Measurements from ENCODE around the gene WNK2. TPM values are rescaled to one million over a fixed set of nuclear protein-coding genes. Genes with fewer than 3 reads are reported as not detected.

Gene WNK2
- polyA plus RNA-seq, 3 donors: 0.40 TPM; not detected in 2

DNA sequence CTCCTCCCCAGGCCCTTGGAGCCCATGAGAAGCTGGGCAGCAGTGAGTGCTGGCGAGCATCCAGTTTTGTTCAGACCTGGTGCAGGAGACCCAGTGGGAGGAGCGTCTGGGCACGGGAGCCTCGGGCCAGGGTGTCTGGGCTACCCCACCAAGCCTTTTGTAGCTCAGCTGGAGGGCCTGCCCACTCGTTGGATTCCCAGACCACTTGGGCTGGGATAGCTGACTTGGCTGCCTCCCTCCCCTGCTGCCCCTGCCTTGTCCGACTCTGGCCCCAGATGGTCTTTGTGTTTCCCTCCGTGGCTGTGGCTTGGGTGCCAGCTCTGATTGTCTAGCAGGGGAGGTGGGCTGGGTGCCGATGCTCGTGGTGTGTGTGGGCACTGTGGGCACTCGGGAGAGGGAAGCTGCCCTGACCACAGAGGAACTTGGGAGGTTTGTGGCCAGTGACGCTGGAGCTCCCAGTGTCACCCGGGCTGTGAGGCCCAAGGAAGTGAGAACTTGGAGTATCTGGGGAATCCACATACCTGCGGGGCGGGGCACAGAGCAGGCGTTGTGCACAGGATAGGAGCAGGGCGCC is 47.3 kb downstream of the WNK2 start:
- intact Hi-C loops (cut with micrococcal nuclease): no loop called here
- Histone ChIP-seq H3K79me2 (ENCODE audit: insufficient read depth, low read length) (no peaks in the 10 kb centered on the region), H2AFZ (ENCODE audit: insufficient read depth, low read depth, low read length, poor library complexity, severe bottlenecking) (no peak overlapping the region), H4K20me1 (ENCODE audit: insufficient read depth, low read length) (no peaks in the 10 kb centered on the region), H3K4me1 (ENCODE audit: control insufficient read depth in 1 of 2, insufficient read depth in 2 of 2, low read length in 2 of 2) (peaks cover 11% of the 10 kb centered on the region in 2 donors), H3K4me2 (replicated peaks; ENCODE audit: extremely low read depth, low read length, poor library complexity, severe bottlenecking) (peak overlapping the region; percentile 23), H3K27ac (ENCODE audit: low read depth in 1 of 2, low read length in 2 of 2) (no peak overlapping the region), H3K27me3 (ENCODE audit: control insufficient read depth in 2 of 2, insufficient read depth in 2 of 2, low read length in 2 of 2) (peaks cover 2 to 77% of the 10 kb centered on the region in 2 donors), H3K9ac (ENCODE audit: insufficient read depth, low read length, poor library complexity, severe bottlenecking) (peak overlapping the region; percentile 15), H3K4me3 (replicated peaks in 1 of 3; ENCODE audit: low read depth in 2 of 3, low read length in 3 of 3) (peak overlapping the region in 1 of 3 experiments; percentile 9), H3K9me3 (replicated peaks in 1 of 2; ENCODE audit: control insufficient read depth in 1 of 2, insufficient read depth in 1 of 2, low read length in 2 of 2) (peaks cover 0 to 4% of the 10 kb centered on the region in 2 donors), H3K36me3 (replicated peaks in 1 of 2; ENCODE audit: control insufficient read depth in 1 of 2, insufficient read depth in 2 of 2, low read length in 2 of 2) (no peaks in the 10 kb centered on the region)
- Mint-ChIP-seq H3K4me3 (peak overlapping the region; percentile 56 to 79), H3K27me3 (ENCODE audit: low read depth in 3 of 3) (peaks cover 49 to 92% (median 86%) of the 10 kb centered on the region in 3 donors), H3K36me3 (no peaks in the 10 kb centered on the region), H3K27ac (peak overlapping the region in 3 of 7 donors; percentile 37 to 75 (median 54)), H3K4me1 (peaks cover 13% of the 10 kb centered on the region), H3K9me3 (peaks cover 0 to 5% (median 0%) of the 10 kb centered on the region in 7 donors)
- DNase-seq: peak; percentile 57 to 72 (median 59)
- WGBS (ENCODE audit: insufficient coverage): 6% methylated on average over 16 of the region's 16 CpGs
- TF ChIP-seq, protein P1, sequence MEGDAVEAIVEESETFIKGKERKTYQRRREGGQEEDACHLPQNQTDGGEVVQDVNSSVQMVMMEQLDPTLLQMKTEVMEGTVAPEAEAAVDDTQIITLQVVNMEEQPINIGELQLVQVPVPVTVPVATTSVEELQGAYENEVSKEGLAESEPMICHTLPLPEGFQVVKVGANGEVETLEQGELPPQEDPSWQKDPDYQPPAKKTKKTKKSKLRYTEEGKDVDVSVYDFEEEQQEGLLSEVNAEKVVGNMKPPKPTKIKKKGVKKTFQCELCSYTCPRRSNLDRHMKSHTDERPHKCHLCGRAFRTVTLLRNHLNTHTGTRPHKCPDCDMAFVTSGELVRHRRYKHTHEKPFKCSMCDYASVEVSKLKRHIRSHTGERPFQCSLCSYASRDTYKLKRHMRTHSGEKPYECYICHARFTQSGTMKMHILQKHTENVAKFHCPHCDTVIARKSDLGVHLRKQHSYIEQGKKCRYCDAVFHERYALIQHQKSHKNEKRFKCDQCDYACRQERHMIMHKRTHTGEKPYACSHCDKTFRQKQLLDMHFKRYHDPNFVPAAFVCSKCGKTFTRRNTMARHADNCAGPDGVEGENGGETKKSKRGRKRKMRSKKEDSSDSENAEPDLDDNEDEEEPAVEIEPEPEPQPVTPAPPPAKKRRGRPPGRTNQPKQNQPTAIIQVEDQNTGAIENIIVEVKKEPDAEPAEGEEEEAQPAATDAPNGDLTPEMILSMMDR (IDR thresholded peaks at IDR 0.05): no peak

DNA sequence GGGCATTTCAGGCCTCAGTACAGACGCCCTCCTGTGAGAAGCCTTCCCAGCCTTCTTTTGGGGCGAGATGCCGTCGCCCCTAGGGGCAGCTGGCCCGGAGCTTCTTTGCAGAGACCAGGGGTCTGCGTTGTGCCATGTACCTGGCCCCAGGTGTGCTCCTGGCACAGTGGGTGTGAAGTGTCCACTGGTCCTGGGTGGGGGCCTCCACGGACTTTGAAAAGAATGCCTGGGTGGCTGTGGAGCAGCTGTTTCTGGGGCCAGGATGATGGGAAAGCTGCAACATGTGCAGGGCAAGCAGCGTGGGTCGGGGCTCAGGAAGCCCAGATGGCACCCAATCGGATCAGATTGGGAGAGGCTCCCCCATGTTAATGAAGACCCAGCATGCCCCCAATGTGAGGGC is 47.8 kb downstream of the WNK2 start:
- Histone ChIP-seq H2AFZ (ENCODE audit: insufficient read depth, low read depth, low read length, poor library complexity, severe bottlenecking) (no peak overlapping the region), H3K9me3 (replicated peaks in 1 of 2; ENCODE audit: control insufficient read depth in 1 of 2, insufficient read depth in 1 of 2, low read length in 2 of 2) (peaks cover 0 to 4% of the 10 kb centered on the region in 2 donors), H3K9ac (ENCODE audit: insufficient read depth, low read length, poor library complexity, severe bottlenecking) (peak overlapping the region; percentile 15), H3K36me3 (replicated peaks in 1 of 2; ENCODE audit: control insufficient read depth in 1 of 2, insufficient read depth in 2 of 2, low read length in 2 of 2) (no peaks in the 10 kb centered on the region), H3K4me1 (ENCODE audit: control insufficient read depth in 1 of 2, insufficient read depth in 2 of 2, low read length in 2 of 2) (peaks cover 11% of the 10 kb centered on the region in 2 donors), H3K27ac (ENCODE audit: low read depth in 1 of 2, low read length in 2 of 2) (no peak overlapping the region), H3K4me3 (replicated peaks in 1 of 3; ENCODE audit: low read depth in 2 of 3, low read length in 3 of 3) (peak overlapping the region in 1 of 3 experiments; percentile 9), H3K79me2 (ENCODE audit: insufficient read depth, low read length) (no peaks in the 10 kb centered on the region), H3K4me2 (replicated peaks; ENCODE audit: extremely low read depth, low read length, poor library complexity, severe bottlenecking) (peak overlapping the region; percentile 23), H3K27me3 (ENCODE audit: control insufficient read depth in 2 of 2, insufficient read depth in 2 of 2, low read length in 2 of 2) (peaks cover 2 to 77% of the 10 kb centered on the region in 2 donors), H4K20me1 (ENCODE audit: insufficient read depth, low read length) (no peaks in the 10 kb centered on the region)
- intact Hi-C loops (cut with micrococcal nuclease): no loop called here
- peaks cover 0 to 5% (median 0%) of the 10 kb centered on the region in 7 donors for H3K9me3 Mint-ChIP-seq
- H3K4me1 Mint-ChIP-seq: peaks cover 13% of the 10 kb centered on the region
- H3K4me3 Mint-ChIP-seq: peak overlapping the region in 1 of 2 donors; percentile 79
- WGBS (ENCODE audit: insufficient coverage): 53% methylated on average over 10 of the region's 10 CpGs
- H3K27ac Mint-ChIP-seq: no peak overlapping the region
- no peak for DNase-seq
- TF ChIP-seq, protein P1 (IDR thresholded peaks at IDR 0.05): no peak
- H3K27me3 Mint-ChIP-seq (ENCODE audit: low read depth in 3 of 3): peaks cover 48 to 90% (median 86%) of the 10 kb centered on the region in 3 donors
- H3K36me3 Mint-ChIP-seq: no peaks in the 10 kb centered on the region

All from CD14-positive monocyte (primary cell).